GM19025 (cell line): ENCODE measurements around the gene RTP2.
A peak's percentile ranks its signal among the peaks of the same experiment; 100 is the strongest.
"Not testable (repeated sequence)": the region's sequence is repeated elsewhere in the genome, so short reads cannot be mapped to it uniquely, and the experiment has no call there.

Experiments used
- ATAC-seq: cut with Tn5 transposase; IDR thresholded peaks from one replicate; pipeline ENCODE4 v1.9.1; 2021; ENCODE audit warnings: mild to moderate bottlenecking, low read depth, moderate library complexity; ENCODE audit not compliant: unreplicated experiment

RTP2 gene

DNA sequence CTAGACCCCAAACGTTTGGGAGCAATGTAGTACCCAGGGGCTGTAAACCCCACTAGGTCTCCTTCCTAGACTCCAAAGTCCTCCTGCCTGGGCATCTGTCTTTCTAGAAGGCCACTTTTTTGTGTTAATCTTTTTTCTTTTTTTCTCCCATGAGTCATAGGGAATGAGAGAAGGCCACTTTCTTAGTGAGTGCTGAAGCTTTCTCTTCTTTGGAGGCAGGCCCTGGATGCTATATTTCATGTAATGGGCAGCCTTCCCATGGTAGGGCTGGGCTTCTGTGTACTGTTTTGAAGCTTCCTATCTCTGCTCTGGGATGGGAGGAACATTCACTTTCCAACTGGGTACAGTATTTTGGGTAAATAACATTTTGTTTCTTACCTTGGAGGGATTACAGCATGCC, 15.2 kb upstream of the RTP2 start:
- no peak for ATAC-seq

DNA sequence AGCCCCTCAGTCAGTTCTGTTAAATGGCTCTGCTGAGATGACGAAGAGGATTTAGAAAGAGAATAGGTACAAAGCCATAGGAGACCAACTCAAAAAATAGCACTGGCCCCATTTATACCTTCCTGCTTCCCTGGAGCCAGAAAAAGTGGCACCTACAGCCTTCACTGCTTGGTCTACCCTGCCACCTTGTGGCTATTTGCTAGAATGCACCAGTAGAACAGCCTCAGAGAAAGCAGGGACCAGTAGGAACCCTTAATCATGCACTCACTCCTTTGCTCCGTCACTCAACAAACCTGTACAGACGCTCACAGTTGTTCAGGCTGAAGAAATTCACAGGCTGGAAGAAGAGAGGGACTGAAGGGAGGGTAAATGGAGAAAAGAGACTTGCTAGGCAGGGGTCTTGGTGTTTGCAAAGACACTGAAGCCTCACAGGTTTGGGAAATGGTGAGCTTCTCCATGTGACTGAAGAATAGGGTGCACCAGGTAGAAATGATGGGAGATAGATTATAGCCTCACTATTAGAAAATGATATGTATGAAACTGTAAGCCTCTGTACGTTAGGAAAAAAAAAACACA, 12.1 kb upstream of the RTP2 start:
- peak; percentile 85 for ATAC-seq

DNA sequence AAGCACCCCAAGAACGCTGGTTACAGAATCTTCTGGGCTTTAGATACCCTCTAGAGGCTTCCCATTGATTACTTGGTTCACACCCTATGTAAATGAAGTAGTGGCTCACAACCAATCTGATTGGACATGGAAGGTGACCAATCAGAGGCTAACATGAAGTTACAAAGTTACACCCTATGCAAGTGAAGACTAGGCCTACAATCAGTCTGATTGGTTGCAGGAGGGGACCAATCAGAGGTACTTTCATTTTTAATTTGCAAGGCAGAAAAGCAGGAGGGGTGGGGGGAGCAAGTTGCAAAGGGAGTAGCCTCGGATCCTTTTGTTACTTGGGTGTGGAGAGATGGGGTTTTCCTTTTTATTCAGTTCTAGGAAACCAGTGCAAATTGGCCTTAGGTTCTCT, 11.1 kb upstream of the RTP2 start:
- ATAC-seq, result no peak

DNA sequence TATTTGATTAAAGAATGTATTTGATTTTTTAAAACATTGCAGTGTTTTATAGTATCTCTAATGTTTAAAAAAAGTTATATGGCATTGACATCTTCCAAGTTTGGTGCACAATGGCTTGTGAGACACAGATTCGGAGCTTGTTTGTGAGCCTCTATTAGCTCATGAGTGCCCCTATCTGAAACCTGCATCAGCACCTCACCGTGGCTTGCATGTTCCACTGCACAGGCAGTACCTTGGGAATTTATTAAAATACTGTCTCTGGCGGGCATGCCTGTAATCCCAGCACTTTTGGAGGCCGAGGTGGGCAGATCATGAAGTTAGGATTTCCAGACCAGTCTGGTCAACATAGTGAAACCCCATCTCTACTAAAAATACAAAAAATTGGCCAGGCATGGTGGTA, 6.8 kb upstream of the RTP2 start:
- no peak for ATAC-seq

DNA sequence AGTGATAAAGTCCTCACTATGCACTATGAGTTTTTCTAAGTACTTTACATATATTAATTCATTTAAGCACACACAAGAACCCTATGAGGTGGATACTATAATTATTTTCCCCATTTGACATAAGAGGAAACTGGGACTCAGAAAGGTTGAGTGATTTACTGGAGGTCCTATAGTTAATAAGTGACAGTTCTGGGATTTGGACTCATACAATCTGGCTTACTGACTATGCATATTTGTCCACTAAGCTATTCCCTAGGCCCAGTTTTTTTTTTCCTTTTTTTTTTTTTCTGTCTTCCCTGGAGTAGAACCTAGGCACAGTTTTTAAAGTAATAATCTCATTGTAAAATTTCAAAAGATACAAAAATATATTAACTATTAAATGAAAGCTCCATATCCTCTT, 6.3 kb upstream of the RTP2 start:
- no peak for ATAC-seq

DNA sequence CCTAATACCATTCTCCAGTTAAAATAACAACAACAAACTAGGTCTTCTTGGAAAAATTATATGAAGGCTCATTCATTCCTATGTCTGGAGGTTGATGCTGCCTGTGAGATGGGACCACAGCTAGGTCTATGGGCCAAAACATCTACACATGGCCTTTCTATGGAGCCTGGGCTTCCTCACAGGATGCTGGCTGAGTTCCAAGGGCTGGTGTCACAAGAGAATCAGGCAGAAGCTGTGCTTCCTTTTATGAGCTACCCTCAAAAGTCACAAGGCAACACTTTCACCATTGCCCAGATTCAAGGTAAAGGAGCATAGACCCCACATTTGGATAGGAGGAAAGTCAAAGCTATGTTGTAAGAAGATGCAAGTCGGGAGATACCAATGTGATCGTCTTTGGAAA, 4.6 kb upstream of the RTP2 start:
- no peak for ATAC-seq

DNA sequence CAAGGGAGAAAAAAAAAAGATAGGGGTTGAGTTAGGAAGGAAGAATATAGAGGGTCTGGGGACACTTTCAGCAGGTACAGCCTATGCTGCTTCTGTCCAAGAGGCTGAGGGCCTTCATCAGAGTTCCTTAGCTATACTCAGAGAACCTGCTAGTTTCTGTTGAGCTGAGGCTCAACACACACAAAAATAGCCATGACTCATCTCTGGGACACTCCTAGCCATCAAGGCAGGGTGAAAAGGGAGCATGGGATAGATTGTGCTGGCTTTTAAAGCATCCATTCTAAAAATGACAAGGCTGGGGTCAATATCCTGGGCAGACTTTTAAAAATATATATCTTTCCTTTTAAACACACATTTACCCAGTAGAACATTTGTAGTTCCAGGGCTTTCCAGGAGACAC, 2.8 kb upstream of the RTP2 start:
- ATAC-seq, result no peak

DNA sequence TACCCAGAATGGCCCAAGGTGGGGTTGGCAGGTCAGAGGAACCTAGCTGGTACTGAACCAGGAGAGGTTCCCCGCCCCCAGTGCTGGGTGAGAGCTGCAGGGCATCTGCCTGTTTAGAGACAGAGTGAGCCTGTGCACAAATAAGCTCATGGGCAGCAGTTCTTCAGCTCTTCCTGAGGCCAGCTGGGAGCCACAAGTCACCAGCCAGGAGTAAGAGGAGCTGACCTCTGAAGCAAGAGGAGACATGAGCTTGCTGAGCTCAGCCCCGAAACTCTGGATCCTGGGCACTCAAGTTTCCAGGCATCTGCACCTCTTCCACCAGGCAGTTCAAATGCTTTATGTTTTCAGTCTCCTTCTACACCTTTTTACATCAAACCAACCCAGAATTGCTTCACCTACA, 2.1 kb downstream of the RTP2 start:
- ATAC-seq, result no peak

DNA sequence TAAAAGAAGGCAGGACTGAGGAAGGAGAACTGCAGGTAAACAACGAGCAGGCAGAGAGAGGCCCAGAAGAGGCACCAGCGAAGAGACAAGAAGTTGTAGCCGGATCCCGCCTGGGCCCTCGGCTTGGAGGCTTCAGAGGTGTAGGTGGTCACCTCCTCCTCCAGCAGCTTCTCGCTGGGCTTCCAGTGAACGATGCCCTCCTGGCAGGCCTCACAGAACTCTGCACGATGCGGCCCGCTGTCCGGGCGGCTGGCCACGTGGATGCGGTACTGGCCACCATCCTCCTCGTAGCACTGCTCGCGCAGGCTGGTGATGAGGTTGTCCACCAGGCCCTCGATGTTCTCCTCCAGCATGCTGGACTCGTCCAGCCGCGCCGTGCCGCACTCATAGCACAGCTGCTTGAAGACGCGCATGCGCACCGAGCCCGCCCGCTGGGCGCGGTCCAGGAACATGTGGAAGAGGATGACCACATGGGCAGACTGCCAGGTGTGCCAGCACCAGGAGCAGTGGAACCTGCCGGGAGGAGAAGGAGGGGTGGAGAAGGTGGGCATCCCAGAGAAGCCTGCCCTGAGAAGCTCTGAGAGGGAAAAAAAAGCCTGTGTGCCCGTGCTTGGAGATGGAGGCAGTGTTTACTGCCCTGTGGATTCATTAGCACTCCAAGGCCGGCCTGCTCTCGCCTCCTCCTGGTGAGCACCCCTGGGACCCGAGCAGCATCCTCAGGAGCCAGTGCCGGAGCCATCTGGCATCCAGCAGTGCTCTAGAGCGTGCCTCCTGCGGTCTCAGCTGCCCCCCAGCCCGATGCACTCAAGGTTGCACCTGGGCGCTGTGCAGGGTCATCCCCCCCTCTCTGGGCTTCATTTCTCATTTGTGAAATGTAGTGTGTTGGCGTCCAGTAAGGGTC, 3.6 kb downstream of the RTP2 start:
- ATAC-seq, result no peak

DNA sequence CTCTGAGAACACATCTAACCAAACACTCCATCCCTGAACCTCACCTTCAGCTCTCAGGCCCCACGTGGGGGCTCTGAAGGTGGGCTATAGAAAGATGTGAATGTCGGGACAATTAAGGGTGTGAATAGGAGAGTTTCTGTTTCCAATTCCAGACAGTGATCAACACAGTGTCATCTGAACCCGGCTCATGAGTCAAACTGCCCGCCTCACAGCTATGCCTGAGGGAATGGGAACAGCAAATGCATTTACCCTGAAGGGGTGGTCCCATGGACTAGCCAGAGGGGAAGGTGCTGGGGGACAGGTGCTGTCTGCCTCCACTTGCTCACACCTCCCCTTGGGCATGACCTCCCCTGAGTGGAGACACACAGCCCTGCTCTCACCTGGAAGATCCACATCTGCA, 6.3 kb downstream of the RTP2 start:
- ATAC-seq, result no peak

DNA sequence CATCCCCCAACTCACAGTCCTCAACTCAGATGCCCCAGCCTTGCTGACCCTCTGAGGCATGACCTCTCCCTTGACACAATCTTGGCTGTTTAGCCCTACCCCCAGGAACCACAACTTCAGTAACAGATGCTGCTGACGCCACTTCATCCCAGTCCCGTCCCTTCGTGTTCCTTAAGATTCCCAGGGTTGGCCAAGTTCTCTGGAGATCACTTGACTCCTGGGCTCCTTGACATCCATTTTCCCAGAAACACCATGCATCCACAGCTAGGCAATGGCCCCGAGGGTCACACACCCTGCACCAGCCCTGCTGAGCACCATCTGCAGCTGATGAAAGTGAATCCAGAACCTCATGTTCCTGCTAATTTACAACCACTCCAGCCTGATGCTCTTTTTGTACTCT, 6.9 kb downstream of the RTP2 start:
- ATAC-seq, result no peak

DNA sequence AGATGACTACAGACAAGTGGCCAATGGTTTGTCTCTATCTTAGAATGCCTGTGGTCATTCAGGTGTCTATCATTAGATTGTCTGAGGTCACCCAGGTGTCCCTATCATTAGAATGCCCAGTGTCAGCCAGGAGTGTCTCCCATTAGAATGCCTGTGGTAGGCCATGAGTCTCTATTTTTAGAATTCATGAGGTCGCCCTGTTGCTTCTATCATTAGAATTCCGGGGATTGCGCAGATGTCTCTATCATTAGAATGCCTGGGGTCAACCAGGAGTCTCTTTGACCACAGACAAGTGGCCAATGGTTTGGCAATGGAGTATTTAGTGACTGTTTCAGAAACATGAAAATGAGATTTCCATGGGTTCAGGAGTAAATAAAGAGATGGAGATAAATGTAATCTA, 7.6 kb downstream of the RTP2 start:
- ATAC-seq, result no peak

DNA sequence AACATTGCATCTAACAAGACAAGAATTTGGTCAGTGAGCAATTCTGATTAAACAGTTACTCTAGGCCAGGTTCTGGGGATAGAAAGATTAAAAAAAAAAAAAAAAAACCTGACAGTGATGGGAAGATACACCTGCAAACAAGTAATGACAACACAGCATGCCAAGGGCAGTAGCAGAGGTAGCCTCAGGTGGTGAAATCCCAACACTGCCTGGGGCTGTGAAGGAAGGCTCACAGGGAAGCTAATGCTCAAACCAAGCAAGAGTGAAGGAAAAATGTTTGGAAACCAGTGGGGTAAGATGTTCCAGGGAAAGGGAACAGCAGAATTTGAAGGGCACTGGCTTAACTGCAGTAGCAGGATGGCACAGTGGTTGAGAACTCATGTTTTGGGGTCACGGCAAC, 8.9 kb downstream of the RTP2 start:
- ATAC-seq, result no peak

DNA sequence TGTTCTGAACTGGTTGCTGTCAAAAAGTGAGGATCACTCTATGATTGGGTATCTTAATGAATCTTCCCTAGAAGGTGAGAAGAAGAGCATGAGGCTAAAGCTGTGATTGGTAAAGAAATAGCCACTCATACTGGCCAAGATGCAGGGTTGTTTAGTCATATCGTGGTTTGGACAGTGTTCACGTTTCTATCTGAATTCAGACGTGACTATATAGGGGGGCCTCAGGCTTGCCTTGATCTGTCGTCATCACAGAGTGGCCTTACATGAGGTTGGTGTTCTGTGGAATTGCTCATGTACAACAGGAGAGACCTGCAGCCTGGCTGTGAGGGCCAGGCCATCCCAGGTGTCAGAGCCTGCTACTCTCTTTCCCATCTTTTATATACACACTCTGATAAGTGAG, 12.4 kb downstream of the RTP2 start:
- ATAC-seq, result no peak

DNA sequence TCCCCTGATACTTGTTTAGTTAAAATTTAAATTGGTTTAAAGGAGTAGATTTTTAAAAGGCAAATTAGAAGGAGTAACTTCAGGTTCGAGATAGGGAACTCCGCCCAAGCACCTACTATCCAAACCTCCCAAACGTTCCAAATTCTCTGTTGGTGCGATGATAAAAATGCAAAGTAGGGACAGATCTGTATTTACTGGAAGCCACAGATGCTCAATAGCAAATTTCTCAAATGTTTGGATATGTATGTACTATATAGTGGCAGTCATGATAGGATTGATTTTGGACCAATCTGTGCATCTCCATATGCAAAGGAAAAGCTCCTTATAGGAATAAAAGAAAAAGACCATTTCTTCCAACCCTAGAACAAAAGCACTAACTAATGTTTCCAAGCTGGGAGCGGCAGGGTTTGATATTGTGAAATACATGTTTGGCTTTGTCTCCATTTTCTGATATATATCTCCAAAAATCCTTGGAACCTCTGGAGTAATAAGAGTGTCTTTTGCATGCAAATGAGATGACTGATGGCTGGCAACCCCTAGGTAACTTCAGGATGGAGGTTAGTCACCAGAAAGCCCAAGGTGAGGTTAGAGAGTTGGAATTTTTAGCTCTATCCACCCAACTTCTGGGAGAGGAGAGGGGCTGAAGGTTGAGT, 15.6 kb downstream of the RTP2 start:
- ATAC-seq, result no peak

DNA sequence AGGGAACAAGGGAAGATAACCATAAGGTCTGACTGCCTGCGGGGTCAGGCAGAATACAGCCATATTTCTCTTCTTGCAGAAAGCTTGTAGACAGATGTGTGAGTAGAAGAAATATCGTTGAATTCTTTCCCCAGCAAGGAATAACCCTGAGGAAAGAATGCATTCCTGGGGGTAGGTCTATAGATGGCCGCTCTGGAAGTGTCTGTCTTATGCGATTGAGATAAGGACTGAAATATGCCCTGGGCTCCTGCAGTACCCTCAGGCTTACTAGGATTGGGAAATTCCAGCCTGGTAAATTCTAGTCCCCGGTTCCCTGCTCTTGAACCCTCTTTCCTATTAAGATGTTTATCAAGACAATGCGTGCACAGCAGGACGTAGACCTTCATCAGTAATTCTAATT, 16.4 kb downstream of the RTP2 start:
- no peak for ATAC-seq

DNA sequence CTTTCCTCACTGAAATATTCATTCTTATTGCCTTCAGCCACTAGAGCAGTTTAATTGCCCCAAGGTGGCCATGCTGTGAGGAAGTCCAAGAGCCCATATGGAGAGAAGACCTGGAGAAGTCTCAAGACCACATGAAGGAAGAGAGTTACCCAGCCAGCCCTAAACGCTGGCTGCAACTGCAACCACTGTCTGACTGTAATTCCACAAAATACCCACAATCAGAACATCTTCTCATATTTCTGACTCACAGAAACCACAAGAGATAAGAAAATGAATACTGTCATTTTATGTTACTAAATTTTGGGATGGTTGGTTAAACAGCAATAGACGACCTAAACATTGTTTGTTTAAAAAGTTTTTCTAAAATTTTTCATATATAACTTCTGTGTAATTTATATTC, 17.5 kb downstream of the RTP2 start:
- ATAC-seq, result no peak

DNA sequence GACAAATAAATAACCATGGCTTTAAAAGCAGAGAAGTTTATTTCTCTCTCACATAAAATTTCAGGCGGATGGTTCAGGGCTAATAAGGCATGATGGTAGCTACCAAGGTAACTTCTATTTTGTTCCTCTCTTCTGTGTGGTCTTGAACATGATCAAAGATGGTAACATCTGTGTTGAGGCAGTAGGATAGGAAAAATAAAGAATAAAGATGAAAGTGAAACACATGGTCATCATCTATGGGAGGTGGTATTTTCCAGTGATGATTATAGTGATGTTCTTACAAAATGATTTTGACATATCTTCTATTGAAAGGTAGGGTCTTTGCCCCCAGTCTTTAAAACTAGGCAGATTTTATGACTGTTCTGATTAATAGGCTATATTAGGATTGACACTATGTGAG, 17.9 kb downstream of the RTP2 start:
- no peak for ATAC-seq

DNA sequence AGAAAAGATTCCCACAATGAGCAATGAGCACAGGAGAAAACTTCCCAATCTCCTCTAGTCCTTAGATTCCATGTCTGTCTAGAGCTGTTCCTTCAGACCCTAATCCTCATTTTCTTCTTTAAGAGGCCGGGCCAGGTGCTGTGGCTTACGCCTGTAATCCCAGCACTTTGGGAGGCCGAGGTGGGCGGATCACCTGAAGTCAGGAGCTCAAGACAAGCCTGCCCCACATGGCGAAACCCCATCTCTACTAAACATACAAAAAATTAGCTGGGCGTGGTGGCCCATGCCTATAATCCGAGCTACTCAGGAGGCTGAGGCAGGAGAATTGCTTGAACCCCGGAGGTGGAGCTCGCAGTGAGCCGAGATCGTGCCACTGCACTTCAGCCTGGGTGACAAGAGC, 20.6 kb downstream of the RTP2 start:
- not testable (repeated sequence) for ATAC-seq

DNA sequence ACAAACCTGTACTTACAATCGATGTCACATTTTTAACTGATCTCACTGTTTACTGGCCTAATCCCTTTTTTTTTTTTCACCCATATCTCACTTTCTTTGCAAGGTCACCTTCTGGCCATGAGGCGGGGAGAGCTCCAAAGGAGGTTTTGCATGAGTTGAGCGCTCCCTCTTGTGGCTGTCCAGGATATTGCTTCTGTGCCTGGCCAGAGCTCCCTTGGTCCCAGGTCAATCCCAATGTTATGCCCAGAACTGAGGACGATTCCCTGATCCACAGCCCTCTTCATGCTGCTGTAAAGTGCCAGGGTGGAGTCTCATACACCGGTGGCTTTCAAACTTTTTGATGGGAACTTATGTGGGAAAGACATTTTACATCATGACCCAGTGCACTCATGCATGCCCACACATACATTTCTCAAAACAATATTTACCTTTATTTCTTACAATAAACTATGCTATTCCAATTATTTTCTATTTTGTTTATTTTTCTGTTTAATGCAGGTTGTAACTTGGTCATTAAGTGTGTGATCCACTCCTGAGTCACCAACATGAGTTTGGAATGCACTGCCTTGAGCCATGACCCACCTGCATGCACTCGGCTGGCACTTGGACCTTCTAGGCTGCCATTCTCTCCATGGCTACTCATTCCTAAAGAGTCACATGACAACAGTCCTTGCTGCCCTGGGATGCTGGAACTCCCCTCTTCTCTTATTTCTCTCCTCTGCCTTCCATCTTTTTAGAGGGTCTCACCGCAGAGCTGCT, 22.5 kb downstream of the RTP2 start:
- no peak for ATAC-seq

DNA sequence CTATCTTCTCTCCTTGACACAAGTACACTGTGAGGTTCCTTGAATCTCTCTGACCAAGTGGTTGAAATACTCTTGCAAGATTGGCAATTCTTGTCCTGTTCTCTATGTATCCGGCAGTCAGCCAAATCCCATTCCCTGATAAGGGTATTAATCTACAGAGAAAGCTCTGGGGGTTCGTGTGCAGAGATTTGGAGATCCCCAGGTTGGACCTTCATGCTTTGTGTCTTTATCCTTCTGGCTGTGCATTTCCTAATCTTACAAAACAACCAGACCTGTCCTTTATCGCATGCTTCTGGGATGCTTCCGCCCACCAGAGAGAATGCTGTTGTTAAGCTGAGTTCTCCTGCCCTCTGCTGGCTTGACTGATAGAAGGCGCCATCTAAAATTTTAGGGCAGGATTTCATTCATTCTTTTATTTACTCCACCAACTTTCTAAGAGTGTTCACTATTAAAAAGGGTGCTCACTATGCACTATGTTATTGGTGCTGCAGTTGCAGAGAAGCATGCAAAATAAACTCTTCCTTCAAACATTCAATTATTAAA, 23.6 kb downstream of the RTP2 start:
- no peak for ATAC-seq
